BJ (cell line): ENCODE results near the gene COL23A1. TPM values are rescaled to one million over a fixed set of nuclear protein-coding genes. Genes with fewer than 3 reads are reported as not detected.

Experiments
- CTCF ChIA-PET: fragments of 350-600 bp; formaldehyde crosslinking; extraction: SDS; loops from one replicate; lab custom pipeline; 2021; ENCODE audit warnings: antibody characterized with exemption, inconsistent platforms; lab: Yijun Ruan, JAX
- POLR2A ChIA-PET: fragments of 300-600 bp; sonication (Branson Sonifier 250); formaldehyde crosslinking; extraction: SDS; loops from one replicate; lab custom pipeline; 2021; ENCODE audit warnings: antibody characterized with exemption; lab: Charles Lee
- DNase-seq: peaks from one replicate; pipeline ENCODE4 v3.0.0-alpha.2; 2011; ENCODE audit warnings: low read depth
- H3K27me3 ChIP-seq: 2 replicates; pipeline ENCODE4 v1.6.0; 2011; ENCODE audit warnings: low read length; ENCODE audit not compliant: control insufficient read depth, insufficient read depth
- H3K36me3 ChIP-seq: 2 replicates; pipeline ENCODE4 v1.5.1; 2011; ENCODE audit warnings: low read length; ENCODE audit not compliant: control insufficient read depth, insufficient read depth
- H3K4me3 ChIP-seq: 2 replicates; pipeline ENCODE4 v1.5.1; 2011; ENCODE audit warnings: low read depth, mild to moderate bottlenecking, control low read depth, low read length
- CTCF ChIP-seq: IDR thresholded peaks from 2 replicates; pipeline ENCODE4 v1.5.1; 2011; ENCODE audit warnings: low read depth, mild to moderate bottlenecking, control low read depth, inconsistent platforms, low read length, moderate library complexity; ENCODE audit not compliant: insufficient read depth
- polyA plus RNA-seq: library from polyadenylated mRNA; depleted of rRNA; stranded (reverse); fragments of >200 nt; gene quantifications from 2 replicates; pipeline ENCODE4 v1.2.3, GENCODE V29; 2011

The COL23A1 gene
- polyA plus RNA-seq, 1 experiment, result not detected

GRCh38 chr5:178364326-178364675 is 225.9 kb downstream of the COL23A1 start:
- ChIA-PET CTCF (interaction anchor here (0.6 kb wide), 1 partner anchor 80 kb away, joined by 3 read pairs; no protein-coding TSS in a partner anchor), POLR2A (no interaction called here)
- H3K27me3 ChIP-seq, result no peaks in the 10 kb centered on the region
- no peak overlapping the region for H3K4me3 ChIP-seq
- H3K36me3 ChIP-seq, result no peaks in the 10 kb centered on the region
- no peak for DNase-seq
- no peak for TF ChIP-seq CTCF

GRCh38 chr5:178363501-178364325 is 226.5 kb downstream of the COL23A1 start:
- Histone ChIP-seq H3K36me3 (no peaks in the 10 kb centered on the region), H3K4me3 (no peak overlapping the region), H3K27me3 (no peaks in the 10 kb centered on the region)
- no peak for DNase-seq
- ChIA-PET POLR2A (no interaction called here), CTCF (interaction anchor here (0.6 kb wide), 1 partner anchor 79 kb away, joined by 3 read pairs; no protein-coding TSS in a partner anchor)
- TF ChIP-seq CTCF, result no peak

- Histone ChIP-seq H3K4me3 (no peak overlapping the region), H3K36me3 (no peaks in the 10 kb centered on the region), H3K27me3 (no peaks in the 10 kb centered on the region)
- ChIA-PET CTCF (no interaction called here), POLR2A (no interaction called here)
- DNase-seq, result no peak
- no peak for TF ChIP-seq CTCF
Observed at GRCh38 chr5:178361657-178362445, 228.3 kb downstream of the COL23A1 start.

GRCh38 chr5:178360926-178361235 is 229.3 kb downstream of the COL23A1 start:
- H3K27me3 ChIP-seq, result no peaks in the 10 kb centered on the region
- no peak overlapping the region for H3K4me3 ChIP-seq
- H3K36me3 ChIP-seq, result no peaks in the 10 kb centered on the region
- CTCF ChIA-PET, result no interaction called here
- no peak for DNase-seq
- TF ChIP-seq CTCF, result no peak
- POLR2A ChIA-PET, result no interaction called here

GRCh38 chr5:178360222-178360925 is 229.8 kb downstream of the COL23A1 start:
- TF ChIP-seq CTCF, result no peak
- DNase-seq, result no peak
- ChIA-PET CTCF (no interaction called here), POLR2A (no interaction called here)
- no peaks in the 10 kb centered on the region for H3K27me3 ChIP-seq
- no peak overlapping the region for H3K4me3 ChIP-seq
- H3K36me3 ChIP-seq, result no peaks in the 10 kb centered on the region
